Stimulated activated effector memory CD8-positive, alpha-beta T cell treated with anti-CD3 and anti-CD28 coated beads, Interleukin-12 subunit alpha, Interleukin-12 subunit beta, amount 100 ng/mL, for 72 hours (primary cell): ENCODE measurements around the gene TAF11L4.
"Not testable (repeated sequence)": the region's sequence is repeated elsewhere in the genome, so short reads cannot be mapped to it uniquely, and the experiment has no call there.

Experiments
- ATAC-seq: fragments of 150-1000 bp; cut with Tn5 transposase; 2 replicates; pipeline ENCODE4 v1.10.0; 2021
- DNase-seq, 2 donors: peaks; one replicate each; pipeline ENCODE4 v3.0.0; 2021 to 2022; ENCODE audit warnings: low spot score in 2 of 2
- H3K27ac Mint-ChIP-seq: one replicate; pipeline ENCODE4 v1.8.0; 2022; ENCODE audit warnings: mild to moderate bottlenecking, mixed read lengths
- H3K36me3 Mint-ChIP-seq: one replicate; pipeline ENCODE4 v1.8.0; 2022; ENCODE audit warnings: mild to moderate bottlenecking, mixed read lengths
- H3K4me1 Mint-ChIP-seq: one replicate; pipeline ENCODE4 v1.8.0; 2022; ENCODE audit warnings: mixed read lengths
- H3K4me3 Mint-ChIP-seq: one replicate; pipeline ENCODE4 v1.8.0; 2022; ENCODE audit warnings: mild to moderate bottlenecking, mixed read lengths
- H3K9me3 Mint-ChIP-seq: one replicate; pipeline ENCODE4 v1.8.0; 2022; ENCODE audit warnings: mixed read lengths

The TAF11L4 gene

DNA sequence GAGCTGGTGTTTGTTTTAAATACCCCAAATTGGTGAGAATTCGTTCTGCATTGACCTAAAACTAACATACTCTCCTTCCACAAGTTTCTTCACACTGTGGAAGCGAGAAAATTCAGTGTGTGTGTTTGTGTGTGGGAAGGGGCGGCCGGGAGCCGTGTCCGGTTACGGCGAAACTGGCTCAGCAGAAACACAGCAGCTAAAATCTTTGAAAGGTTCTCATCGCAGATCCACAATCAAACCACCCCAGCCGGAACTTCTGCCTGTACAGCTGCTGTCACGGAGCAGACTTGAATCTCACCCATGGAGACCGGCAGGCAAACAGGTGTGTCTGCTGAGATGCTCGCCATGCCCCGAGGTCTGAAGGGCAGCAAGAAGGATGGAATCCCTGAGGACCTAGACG, at the start of gene TAF11L4:
TSS of gene TAF11L4 (plus strand) at position 301 of the 400 bp plus-strand sequence.
- not testable (repeated sequence) for H3K36me3 Mint-ChIP-seq, DNase-seq, H3K27ac Mint-ChIP-seq, ATAC-seq, H3K4me3 Mint-ChIP-seq, H3K9me3 Mint-ChIP-seq, H3K4me1 Mint-ChIP-seq

DNA sequence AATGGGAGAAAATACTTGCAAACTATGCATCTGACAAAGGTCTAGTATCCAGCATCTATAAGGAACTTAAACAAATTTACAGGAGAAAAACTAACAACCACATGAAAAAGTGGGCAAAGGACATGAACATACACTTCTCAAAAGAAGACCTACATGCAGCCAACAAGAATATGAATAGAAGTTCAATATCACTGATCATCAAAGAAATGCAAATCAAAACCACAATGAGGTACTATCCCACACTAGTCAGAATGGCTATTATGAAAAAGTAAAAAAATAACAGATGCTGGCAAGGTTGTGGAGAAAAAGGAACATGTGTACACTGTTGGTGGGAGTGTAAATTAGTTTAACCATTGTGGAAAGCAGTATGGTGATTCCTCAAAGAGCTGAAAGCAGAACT, 46.5 kb upstream of the TAF11L4 start:
- H3K9me3 Mint-ChIP-seq = peaks cover 12% of the 10 kb centered on the region
- ATAC-seq, H3K4me1 Mint-ChIP-seq: not testable (repeated sequence)

DNA sequence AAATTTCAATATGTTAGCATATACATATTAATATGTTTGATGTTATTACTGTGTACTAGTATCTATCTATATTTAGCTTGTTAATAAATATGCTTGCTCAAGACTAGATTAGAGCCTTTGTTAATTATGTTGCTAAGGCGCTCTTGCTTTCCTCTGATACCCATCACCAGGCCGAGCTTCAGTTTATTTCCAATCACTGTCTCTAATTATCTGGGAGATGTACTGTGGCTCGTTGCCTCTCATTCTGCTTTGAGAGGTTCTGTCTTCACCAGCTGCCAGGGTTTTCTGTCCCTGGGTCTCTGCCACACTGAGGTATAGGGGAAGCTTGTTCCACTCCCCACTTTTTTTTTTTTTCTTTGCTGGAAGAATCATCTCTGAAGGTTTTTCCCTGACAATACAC, 44.6 kb upstream of the TAF11L4 start:
- peaks cover 10% of the 10 kb centered on the region for H3K9me3 Mint-ChIP-seq
- H3K36me3 Mint-ChIP-seq = no peaks in the 10 kb centered on the region
- no peak overlapping the region for H3K27ac Mint-ChIP-seq
- ATAC-seq (no peak), DNase-seq (no peak)
- H3K4me3 Mint-ChIP-seq = no peak overlapping the region
- H3K4me1 Mint-ChIP-seq = no peaks in the 10 kb centered on the region

More for the DNA sequence above, 46.5 kb upstream of the TAF11L4 start:
- not testable (repeated sequence) for H3K27ac Mint-ChIP-seq, H3K4me3 Mint-ChIP-seq, H3K36me3 Mint-ChIP-seq, DNase-seq

DNA sequence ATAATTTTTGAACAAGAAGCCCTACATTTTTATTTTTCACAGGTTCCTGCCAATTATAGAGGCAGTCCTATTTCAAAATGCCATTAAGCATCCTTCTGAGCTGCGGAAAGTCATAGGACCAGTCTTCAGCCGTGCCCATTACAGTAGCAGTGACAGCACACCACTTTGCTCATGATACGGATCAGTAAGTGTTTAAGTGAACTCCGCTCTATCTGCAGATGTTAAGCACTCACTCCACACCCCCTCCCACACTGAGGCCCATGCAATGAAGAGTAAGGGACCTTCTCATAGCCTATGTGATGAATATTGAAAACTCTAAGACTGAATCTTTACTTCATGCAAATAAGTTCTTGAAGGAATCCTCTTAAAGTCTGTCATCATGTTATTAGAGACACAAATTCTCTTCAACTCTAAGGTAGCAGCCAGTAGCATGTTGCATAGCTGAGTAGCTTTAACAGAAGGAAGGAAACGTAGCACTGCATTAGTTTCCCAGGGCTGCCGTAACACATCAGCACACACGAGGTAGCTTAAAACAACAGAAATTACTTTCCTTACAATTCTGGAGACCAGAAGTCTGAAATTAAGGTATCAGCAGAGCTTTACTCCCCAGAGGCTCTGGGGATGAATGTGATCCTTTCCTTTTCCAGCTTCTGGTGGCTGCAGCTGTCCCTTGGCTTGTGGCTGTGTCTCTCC, 43.9 kb upstream of the TAF11L4 start:
- Mint-ChIP-seq H3K9me3 (peaks cover 8% of the 10 kb centered on the region), H3K4me3 (no peak overlapping the region), H3K4me1 (no peaks in the 10 kb centered on the region), H3K27ac (no peak overlapping the region), H3K36me3 (no peaks in the 10 kb centered on the region)
- no peak for ATAC-seq
- DNase-seq = no peak

DNA sequence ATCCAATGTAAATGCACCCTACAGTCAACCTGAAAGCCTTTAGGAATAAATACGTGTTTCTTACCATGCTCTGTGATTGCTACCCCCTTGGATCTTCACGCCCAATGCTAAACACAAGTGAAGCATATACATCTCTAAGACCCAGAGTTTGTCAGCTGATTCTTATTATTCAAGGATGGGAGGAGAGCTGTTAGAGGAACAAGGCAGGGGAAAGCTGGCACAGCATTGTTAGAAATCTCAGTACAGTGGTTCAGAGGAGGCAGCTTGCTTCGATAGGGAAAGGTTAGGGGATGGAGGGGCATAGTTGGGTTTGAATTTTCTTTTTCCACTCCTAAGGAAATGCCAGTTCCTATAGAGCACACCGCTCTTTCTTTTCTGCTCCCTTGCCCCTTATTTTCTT, 40.2 kb upstream of the TAF11L4 start:
- no peak for ATAC-seq

DNA sequence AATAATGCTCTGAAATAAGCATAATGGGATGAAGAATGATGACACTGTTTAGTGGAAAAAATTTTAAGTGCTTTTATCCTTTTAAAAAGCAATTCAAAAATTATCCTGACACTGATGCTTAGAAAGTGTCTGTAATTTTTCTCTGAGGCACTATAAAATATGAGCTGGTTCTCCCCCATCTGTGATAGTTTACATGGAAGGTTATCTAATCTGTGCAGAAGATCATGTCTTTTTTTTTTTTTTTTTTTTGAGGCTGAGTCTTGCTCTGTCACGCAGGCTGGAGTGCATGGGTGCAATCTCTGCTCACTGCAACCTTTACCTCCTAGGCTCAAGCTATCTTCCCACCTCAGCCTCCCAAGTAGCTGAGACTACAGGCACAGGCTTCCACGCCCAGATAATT, 38.8 kb upstream of the TAF11L4 start:
- H3K4me3 Mint-ChIP-seq = no peak overlapping the region
- H3K9me3 Mint-ChIP-seq = peaks cover 12% of the 10 kb centered on the region
- H3K27ac Mint-ChIP-seq = no peak overlapping the region
- no peak for DNase-seq
- no peak for ATAC-seq
- H3K4me1 Mint-ChIP-seq = no peaks in the 10 kb centered on the region
- no peaks in the 10 kb centered on the region for H3K36me3 Mint-ChIP-seq

More for the DNA sequence above, 40.2 kb upstream of the TAF11L4 start:
- Mint-ChIP-seq H3K36me3 (no peaks in the 10 kb centered on the region), H3K4me1 (no peaks in the 10 kb centered on the region), H3K4me3 (no peak overlapping the region), H3K27ac (no peak overlapping the region), H3K9me3 (peaks cover 12% of the 10 kb centered on the region)
- no peak for DNase-seq

DNA sequence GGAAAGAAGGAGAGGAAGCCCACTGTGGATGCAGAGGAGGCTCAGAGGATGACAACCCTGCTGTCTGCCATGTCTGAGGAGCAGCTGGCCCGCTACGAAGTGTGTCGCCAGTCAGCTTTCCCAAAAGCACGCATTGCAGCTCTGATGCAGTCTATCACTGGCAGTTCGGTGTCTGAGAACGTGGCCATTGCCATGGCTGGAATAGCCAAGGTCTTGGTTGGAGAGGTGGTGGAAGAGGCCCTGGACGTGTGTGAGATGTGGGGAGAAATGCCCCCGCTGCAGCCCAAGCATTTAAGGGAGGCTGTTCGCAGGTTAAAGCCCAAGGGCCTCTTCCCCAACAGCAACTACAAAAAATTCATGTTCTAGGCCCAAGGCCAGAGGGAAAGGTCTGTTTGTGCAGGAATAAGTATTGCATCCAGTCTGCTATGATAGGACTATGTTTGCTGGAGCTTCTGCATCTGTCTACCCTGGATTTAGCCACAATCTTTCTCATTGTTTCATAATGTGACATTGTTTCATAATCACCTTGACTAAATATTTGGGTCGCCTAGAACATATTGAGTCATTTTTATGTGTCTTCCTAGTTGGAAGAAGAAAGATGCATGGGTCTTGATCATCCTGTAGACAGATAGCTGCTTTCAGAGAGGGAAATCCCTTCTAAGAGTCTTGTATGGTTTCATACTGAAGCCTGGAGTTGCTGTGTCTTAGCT, 35.0 kb upstream of the TAF11L4 start:
- not testable (repeated sequence) for H3K4me3 Mint-ChIP-seq, H3K27ac Mint-ChIP-seq, ATAC-seq, H3K9me3 Mint-ChIP-seq, DNase-seq, H3K4me1 Mint-ChIP-seq, H3K36me3 Mint-ChIP-seq

DNA sequence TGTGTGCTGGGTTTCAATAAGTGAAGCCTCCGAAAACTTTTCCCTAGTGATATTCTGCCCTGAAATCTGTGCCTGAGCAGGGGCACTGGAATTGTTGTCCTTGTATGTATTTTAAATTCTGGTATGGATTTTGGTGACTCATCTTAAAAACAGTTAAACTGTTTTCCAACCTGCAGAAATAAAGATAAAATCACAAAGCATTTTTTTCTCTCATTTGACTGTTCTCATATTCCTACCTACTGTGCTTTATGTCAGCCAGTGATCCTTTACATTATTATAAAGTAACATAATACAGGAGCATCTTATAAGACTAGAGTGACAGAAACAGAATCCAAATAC, 34.5 kb upstream of the TAF11L4 start:
- no peak overlapping the region for H3K4me3 Mint-ChIP-seq
- DNase-seq = no peak
- no peaks in the 10 kb centered on the region for H3K36me3 Mint-ChIP-seq
- no peaks in the 10 kb centered on the region for H3K4me1 Mint-ChIP-seq
- no peak for ATAC-seq
- no peak overlapping the region for H3K27ac Mint-ChIP-seq
- H3K9me3 Mint-ChIP-seq = peaks cover 6% of the 10 kb centered on the region

DNA sequence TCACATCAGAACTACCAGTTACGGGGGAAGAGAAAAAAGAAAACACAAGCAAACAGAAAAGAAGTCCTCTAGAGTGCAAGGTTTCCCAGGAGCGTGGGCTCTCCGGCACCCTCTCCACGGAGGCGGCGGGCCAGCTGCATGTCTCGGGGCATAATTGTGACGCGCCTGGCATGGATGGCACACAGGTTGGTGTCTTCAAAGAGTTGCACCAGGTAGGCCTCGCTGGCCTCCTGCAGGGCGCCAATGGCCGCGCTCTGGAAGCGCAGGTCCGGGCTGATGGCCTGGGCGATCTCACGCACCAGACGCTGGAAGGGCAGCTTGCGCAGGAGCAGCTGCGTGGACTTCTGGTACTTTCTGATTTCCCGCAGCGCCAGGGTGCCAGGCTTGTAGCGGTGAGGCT, 30.3 kb upstream of the TAF11L4 start:
- not testable (repeated sequence) for H3K27ac Mint-ChIP-seq, H3K36me3 Mint-ChIP-seq, DNase-seq, H3K9me3 Mint-ChIP-seq, H3K4me1 Mint-ChIP-seq, H3K4me3 Mint-ChIP-seq, ATAC-seq

DNA sequence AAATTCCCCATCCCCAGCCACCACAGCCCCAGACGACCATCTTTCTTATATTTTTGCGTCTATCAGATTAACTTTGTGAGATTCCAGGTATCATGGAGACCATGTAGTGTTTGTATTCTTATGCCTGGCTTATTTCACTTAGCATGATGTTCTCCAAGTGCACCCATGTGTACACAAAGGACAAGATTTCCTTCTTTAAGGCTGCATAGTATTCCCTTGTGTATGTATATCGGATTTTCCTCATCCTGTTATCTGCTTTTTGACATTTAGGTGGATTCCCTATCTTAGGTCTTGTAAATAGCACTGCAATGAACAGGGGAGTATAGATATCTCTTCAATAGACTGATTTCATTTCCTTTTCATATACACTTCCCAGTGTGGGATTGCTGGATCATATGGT, 28.8 kb upstream of the TAF11L4 start:
- ATAC-seq = no peak
- no peak overlapping the region for H3K4me3 Mint-ChIP-seq
- no peaks in the 10 kb centered on the region for H3K36me3 Mint-ChIP-seq

DNA sequence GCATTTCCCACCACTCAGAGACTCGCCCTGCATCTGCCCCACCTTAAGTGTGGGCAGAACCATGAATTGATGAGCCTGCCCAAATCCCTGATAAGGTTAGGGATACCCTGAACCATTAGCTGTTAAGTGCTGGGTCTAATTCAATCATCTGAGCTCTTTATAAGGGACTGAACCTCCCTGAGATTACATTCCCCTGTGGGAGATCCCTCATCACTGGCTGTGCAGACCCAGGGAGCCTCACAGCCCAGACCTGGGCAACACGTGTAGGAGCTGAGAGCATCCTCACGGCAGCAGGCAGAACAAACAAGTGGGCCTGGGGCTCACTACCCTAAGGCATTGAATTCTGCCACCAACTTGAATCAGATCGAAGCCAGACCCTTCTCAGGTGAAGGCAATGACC, 24.2 kb upstream of the TAF11L4 start:
- H3K4me1 Mint-ChIP-seq = no peaks in the 10 kb centered on the region
- no peak overlapping the region for H3K27ac Mint-ChIP-seq
- ATAC-seq (no peak), DNase-seq (no peak)
- peaks cover 14% of the 10 kb centered on the region for H3K9me3 Mint-ChIP-seq
- no peak overlapping the region for H3K4me3 Mint-ChIP-seq
- no peaks in the 10 kb centered on the region for H3K36me3 Mint-ChIP-seq

More for the DNA sequence above, 28.8 kb upstream of the TAF11L4 start:
- Mint-ChIP-seq H3K9me3 (peaks cover 7% of the 10 kb centered on the region), H3K27ac (no peak overlapping the region), H3K4me1 (no peaks in the 10 kb centered on the region)
- no peak for DNase-seq

DNA sequence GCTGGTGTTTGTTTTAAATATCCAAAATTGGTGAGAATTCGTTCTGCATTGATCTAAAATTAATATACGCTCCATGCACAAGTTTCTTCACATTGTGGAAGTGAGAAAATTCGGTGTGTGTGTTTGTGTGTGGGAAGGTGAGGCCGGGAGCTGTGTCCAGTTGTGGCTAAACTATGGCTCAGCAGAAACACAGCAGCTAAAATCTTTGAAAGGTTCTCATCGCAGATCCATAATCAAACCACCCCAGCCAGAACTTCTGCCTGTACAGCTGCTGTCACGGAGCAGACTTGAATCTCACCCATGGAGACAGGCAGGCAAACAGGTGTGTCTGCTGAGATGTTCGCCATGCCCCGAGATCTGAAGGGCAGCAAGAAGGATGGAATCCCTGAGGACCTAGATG, 23.7 kb upstream of the TAF11L4 start, which contains the start of gene TAF11L2:
TSS of gene TAF11L2 (plus strand) at position 301 of the 400 bp plus-strand sequence.
- H3K36me3 Mint-ChIP-seq, ATAC-seq, H3K4me1 Mint-ChIP-seq, H3K27ac Mint-ChIP-seq, H3K4me3 Mint-ChIP-seq, DNase-seq: not testable (repeated sequence)
- peaks cover 10% of the 10 kb centered on the region for H3K9me3 Mint-ChIP-seq

DNA sequence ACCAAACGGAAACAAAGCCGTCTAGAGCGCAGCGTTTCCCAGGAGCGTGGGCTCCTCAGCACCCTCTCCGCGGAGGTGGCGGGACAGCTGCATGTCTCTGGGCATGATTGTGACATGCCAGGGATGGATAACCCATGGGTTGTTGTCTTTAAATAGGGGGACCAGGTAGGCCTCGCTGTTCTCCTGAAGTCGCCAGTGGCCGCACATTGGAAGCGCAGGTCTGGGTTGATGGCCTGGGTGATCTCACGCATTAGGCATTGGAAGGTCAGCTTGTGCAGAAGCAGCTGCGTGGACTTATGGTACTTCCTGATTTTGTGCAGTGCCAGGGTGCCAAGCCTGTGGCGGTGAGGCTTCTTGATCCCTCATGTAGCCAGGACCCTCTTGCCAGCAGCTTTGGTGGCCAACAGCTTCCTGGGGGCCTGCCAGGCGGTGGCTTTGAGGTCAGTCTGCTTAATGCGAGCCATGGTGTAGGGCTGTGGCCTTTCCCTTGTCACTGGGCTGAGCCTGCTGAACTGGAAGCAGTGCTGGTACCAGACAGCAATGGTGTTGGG, 9.8 kb upstream of the TAF11L4 start:
- ATAC-seq = no peak
- DNase-seq = no peak
- H3K9me3 Mint-ChIP-seq = peaks cover 11% of the 10 kb centered on the region
- no peaks in the 10 kb centered on the region for H3K36me3 Mint-ChIP-seq
- H3K4me1 Mint-ChIP-seq = no peaks in the 10 kb centered on the region
- H3K27ac Mint-ChIP-seq = no peak overlapping the region
- H3K4me3 Mint-ChIP-seq = no peak overlapping the region

DNA sequence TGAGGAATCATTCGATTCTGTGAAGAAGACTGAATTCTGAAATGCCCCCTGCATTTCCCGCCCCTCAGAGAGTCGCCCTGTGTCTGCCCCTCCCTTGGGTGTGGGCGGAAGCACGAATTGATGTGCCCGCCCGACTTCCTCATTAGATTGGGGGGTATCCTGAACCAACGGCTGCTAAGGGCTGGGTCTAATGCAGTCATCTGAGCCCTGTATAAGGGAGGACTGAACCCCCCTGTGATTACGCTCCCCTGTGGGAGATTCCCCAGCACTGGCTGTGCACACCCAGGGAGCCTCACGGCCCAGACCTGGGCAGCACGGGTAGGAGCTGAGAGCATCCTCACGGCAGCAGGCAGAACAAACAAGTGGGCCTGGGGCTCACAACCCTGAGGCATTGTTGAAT, 4.1 kb upstream of the TAF11L4 start:
- ATAC-seq, H3K4me3 Mint-ChIP-seq, H3K36me3 Mint-ChIP-seq, H3K9me3 Mint-ChIP-seq, H3K27ac Mint-ChIP-seq, H3K4me1 Mint-ChIP-seq: not testable (repeated sequence)
- peak in 1 of 2 donors; percentile 61 for DNase-seq

DNA sequence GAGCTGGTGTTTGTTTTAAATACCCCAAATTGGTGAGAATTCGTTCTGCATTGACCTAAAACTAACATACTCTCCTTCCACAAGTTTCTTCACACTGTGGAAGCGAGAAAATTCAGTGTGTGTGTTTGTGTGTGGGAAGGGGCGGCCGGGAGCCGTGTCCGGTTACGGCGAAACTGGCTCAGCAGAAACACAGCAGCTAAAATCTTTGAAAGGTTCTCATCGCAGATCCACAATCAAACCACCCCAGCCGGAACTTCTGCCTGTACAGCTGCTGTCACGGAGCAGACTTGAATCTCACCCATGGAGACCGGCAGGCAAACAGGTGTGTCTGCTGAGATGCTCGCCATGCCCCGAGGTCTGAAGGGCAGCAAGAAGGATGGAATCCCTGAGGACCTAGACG, 3.5 kb upstream of the TAF11L4 start, which contains the start of gene TAF11L3:
TSS of gene TAF11L3 (plus strand) at position 301 of the 400 bp plus-strand sequence.
- H3K9me3 Mint-ChIP-seq, H3K36me3 Mint-ChIP-seq, DNase-seq, H3K4me3 Mint-ChIP-seq, H3K4me1 Mint-ChIP-seq, ATAC-seq, H3K27ac Mint-ChIP-seq: not testable (repeated sequence)

DNA sequence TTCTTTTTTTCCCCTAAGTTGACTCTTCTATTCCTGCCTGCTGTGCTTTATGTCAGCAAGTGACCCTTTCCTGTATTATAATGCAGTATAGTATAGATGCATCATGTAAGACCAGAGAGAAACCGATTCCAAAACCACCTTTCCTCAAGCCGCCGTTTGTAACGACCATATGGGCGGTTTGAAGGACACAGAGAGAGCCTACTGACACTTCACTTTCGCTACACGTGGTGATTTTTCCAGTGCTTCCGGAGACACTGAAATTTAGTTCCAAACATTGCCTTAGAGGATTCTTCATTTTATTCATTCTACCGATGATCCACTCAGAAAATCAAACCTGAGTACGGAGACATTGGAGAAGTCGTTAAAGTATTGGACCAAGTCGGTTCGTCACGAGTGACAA, 2.1 kb upstream of the TAF11L4 start:
- not testable (repeated sequence) for H3K36me3 Mint-ChIP-seq, H3K9me3 Mint-ChIP-seq, H3K4me1 Mint-ChIP-seq, H3K27ac Mint-ChIP-seq, ATAC-seq, H3K4me3 Mint-ChIP-seq, DNase-seq
